K562 (cell line): ENCODE data around the gene PMEPA1. TPM values are rescaled to one million over a fixed set of nuclear protein-coding genes. Genes with fewer than 3 reads are reported as not detected.

ENCODE experiments used
- ATAC-seq: fragments of 200-7000 bp; cut with Tn5 transposase; 3 replicates; pipeline ENCODE4 v1.9.1; 2020; ENCODE audit warnings: moderate library complexity
- BruUV-seq: library from RNA; stranded (reverse); fragments of 400-500 nt; replicated peaks from 2 replicates; lab custom pipeline; 2021; lab: Mats Ljungman, UMichigan
- CTCF ChIA-PET: fragments of 300-600 bp; formaldehyde crosslinking; extraction: SDS; loops from one replicate; lab custom pipeline; 2021; ENCODE audit warnings: low intra/inter-chr PET ratio; lab: Yijun Ruan, JAX
- POLR2A ChIA-PET: fragments of 300-600, 350-650 bp; sonication (Branson Sonifier 250); formaldehyde crosslinking; extraction: SDS; loops from one replicate; lab custom pipeline; 2021; ENCODE audit warnings: antibody characterized with exemption, inconsistent platforms; lab: Yijun Ruan, JAX
- DNase-seq, 4 experiments: peaks; one replicate each; pipeline versions ENCODE4 v3.0.0 to v3.0.0-alpha.2; 2011 to 2018; ENCODE audit warnings: low spot score in 3 of 4, mixed read lengths in 3 of 4; ENCODE audit errors: extremely low read depth in 1 of 4
- FAIRE-seq: peaks from 2 replicates; lab custom pipeline; 2011; peaks lifted over from hg19 to GRCh38; lab: Jason Lieb, UNC
- H2AFZ ChIP-seq: 2 replicates; pipeline ENCODE4 v1.6.0; 2011; ENCODE audit warnings: low read depth, low read length, control low read depth, inconsistent platforms
- H3K27ac ChIP-seq: fragments of 200-600 bp; 3 replicates; pipeline ENCODE4 v1.8.0; 2011; ENCODE audit warnings: low read depth, mild to moderate bottlenecking, control low read depth, inconsistent platforms, low read length, moderate library complexity, mixed read lengths; ENCODE audit errors: extremely low read depth
- H3K27me3 ChIP-seq, 2 experiments: fragments of 300-600 bp in 1 of 2; 2 replicates in 1 of 2; 3 replicates in 1 of 2; pipeline versions ENCODE4 v1.6.0 to v1.8.0; 2011; ENCODE audit warnings: inconsistent platforms in 2 of 2, low read length in 2 of 2, mild to moderate bottlenecking in 1 of 2, mixed read lengths in 1 of 2, moderate library complexity in 1 of 2; ENCODE audit not compliant: control insufficient read depth in 2 of 2, insufficient read depth in 2 of 2
- H3K36me3 ChIP-seq: fragments of 300-600 bp; 3 replicates; pipeline ENCODE4 v1.8.0; 2011; ENCODE audit warnings: mild to moderate bottlenecking, low read length, inconsistent platforms; ENCODE audit not compliant: control insufficient read depth, insufficient read depth
- H3K4me1 ChIP-seq, 2 experiments: fragments of 200-600 bp in 1 of 2; replicated peaks in 1 of 2; 2 replicates in 1 of 2; 3 replicates in 1 of 2; pipeline versions ENCODE4 v1.5.1 to v1.8.0; 2011; ENCODE audit warnings: inconsistent platforms in 2 of 2, low read length in 2 of 2, mild to moderate bottlenecking in 1 of 2, mixed read lengths in 1 of 2, moderate library complexity in 1 of 2; ENCODE audit not compliant: control insufficient read depth in 2 of 2, insufficient read depth in 2 of 2
- H3K4me2 ChIP-seq: 2 replicates; pipeline ENCODE4 v1.6.1; 2011; ENCODE audit warnings: low read length, control low read depth, inconsistent platforms, mixed read lengths; ENCODE audit not compliant: insufficient read depth
- H3K4me3 ChIP-seq: fragments of 200-600 bp; sonication (generic), shearing (Covaris generic); 2 replicates; pipeline ENCODE4 v1.5.1; 2016; ENCODE audit warnings: control low read depth, inconsistent platforms
- H3K79me2 ChIP-seq: fragments of 200-600 bp; 3 replicates; pipeline ENCODE4 v1.8.0; 2011; ENCODE audit warnings: low read length, inconsistent platforms; ENCODE audit not compliant: control insufficient read depth, insufficient read depth
- H3K9ac ChIP-seq, 2 experiments: 2 replicates each; pipeline versions ENCODE4 v1.6.0 to v1.6.1; 2011; ENCODE audit warnings: low read depth in 2 of 2, low read length in 2 of 2, control low read depth in 1 of 2, inconsistent platforms in 1 of 2, mild to moderate bottlenecking in 1 of 2, mixed read lengths in 1 of 2; ENCODE audit not compliant: insufficient read depth in 1 of 2
- H3K9me1 ChIP-seq: one replicate; pipeline ENCODE4 v1.6.0; 2011; ENCODE audit warnings: inconsistent platforms, mild to moderate bottlenecking, low read length, moderate library complexity; ENCODE audit not compliant: control insufficient read depth, insufficient read depth
- H3K9me3 ChIP-seq: replicated peaks from 2 replicates; pipeline ENCODE4 v1.5.1; 2011; ENCODE audit warnings: low read depth, low read length, inconsistent platforms; ENCODE audit not compliant: control insufficient read depth, insufficient read depth
- H4K20me1 ChIP-seq: replicated peaks from 2 replicates; pipeline ENCODE4 v1.6.1; 2011; ENCODE audit warnings: low read length, inconsistent platforms, mixed read lengths; ENCODE audit not compliant: control insufficient read depth, insufficient read depth
- SNIP1 ChIP-seq: fragments of 450-650 bp; IDR thresholded peaks from 2 replicates; pipeline ENCODE4 v1.7.1; 2017; ENCODE audit warnings: low read depth, mild to moderate bottlenecking
- SP1 ChIP-seq: sonication (generic); formaldehyde crosslinking; IDR thresholded peaks from 2 replicates; pipeline ENCODE4 v1.8.1; 2022; ENCODE audit warnings: mild to moderate bottlenecking, missing genetic modification reagents
- TCFL5 ChIP-seq: fragments of 250-450 bp; sonication (Bioruptor Pico); conservative IDR thresholded peaks from 2 replicates; pipeline ENCODE4 v1.6.1; 2021; ENCODE audit warnings: mild to moderate bottlenecking, moderate library complexity, matching md5 sums
- THAP12 ChIP-seq: fragments of 250-450 bp; sonication (Bioruptor Pico); IDR thresholded peaks from 2 replicates; pipeline ENCODE4 v1.9.0; 2021; ENCODE audit warnings: mild to moderate bottlenecking, inconsistent platforms
- ZNF280B ChIP-seq: fragments of 250-450 bp; sonication (Bioruptor Pico); IDR thresholded peaks from 2 replicates; pipeline ENCODE4 v1.5.1; 2021; ENCODE audit warnings: mild to moderate bottlenecking
- ZNF324 ChIP-seq: fragments of 250-450 bp; sonication (Bioruptor Pico); IDR thresholded peaks from 2 replicates; pipeline ENCODE4 v1.4.0; 2020; ENCODE audit warnings: mild to moderate bottlenecking
- WGBS: fragments of 100-300 bp; shearing (Covaris generic); methylation state at CpG from one replicate; pipeline ENCODE4 v1.1.6; 2016; ENCODE audit warnings: low coverage, mixed read lengths; ENCODE audit not compliant: insufficient coverage; ENCODE audit errors: missing lambda C conversion rate; 5-methylcytosine and 5-hydroxymethylcytosine counted together
- in situ Hi-C: fragments of 300-500 bp; cut with MboI; formaldehyde crosslinking; loops from 4 replicates; pipeline ENCODE4 v1.15.0; 2018; ENCODE audit warnings: inconsistent platforms, mixed read lengths
- intact Hi-C: fragments of 100-400 bp; cut with micrococcal nuclease; formaldehyde crosslinking; loops from 2 replicates; pipeline ENCODE4 v1.14.2; 2022
- polyA plus RNA-seq, 8 experiments: library from polyadenylated mRNA; depleted of rRNA in 4 of 8; stranded (reverse) in 5 of 8; unstranded in 3 of 8; fragments of >200 nt; fragmentation: Nextera tagmentation in 2 of 8; fragmentation: Illumina TruSeq in 1 of 8; extraction: Ambion mirVana in 2 of 8; extraction: Trizol in 1 of 8; gene quantifications; 2 replicates each; pipeline versions ENCODE4 v1.2.1 to v1.2.3, GENCODE V29; 2011 to 2014; ENCODE audit warnings: inconsistent platforms in 1 of 8, missing spikeins in 1 of 8
- total RNA-seq, 7 experiments: library from RNA; depleted of rRNA in 6 of 7; stranded (reverse); fragments of >200 nt in 6 of 7; fragmentation: Illumina TruSeq in 2 of 7; extraction: Trizol in 2 of 7; gene quantifications; 2 replicates each; pipeline versions ENCODE4 v1.2.1 to v1.2.3, GENCODE V29; 2011 to 2021; ENCODE audit warnings: low replicate concordance in 1 of 7

The PMEPA1 gene
- total and polyA plus RNA-seq, 9 of the 15 experiments (the other 6 are each of a cell fraction or from before 2014, with no cell fraction given) = 0.16 TPM; not detected in 8

GRCh38 chr20:57753332-57754164 is 43.7 kb upstream of the PMEPA1 start:
- Histone ChIP-seq H3K4me3 (no peak overlapping the region), H4K20me1 (no peaks in the 10 kb centered on the region), H3K27me3 (peaks cover 5 to 6% of the 10 kb centered on the region in 2 experiments; a peak in 2 of 5 replicates), H3K9ac (no peak overlapping the region), H3K27ac (no peak overlapping the region), H3K79me2 (no peaks in the 10 kb centered on the region), H3K4me1 (peaks cover 0 to 6% of the 10 kb centered on the region in 2 experiments; a peak in 2 of 5 replicates), H2AFZ (no peak overlapping the region), H3K4me2 (no peak overlapping the region), H3K36me3 (no peaks in the 10 kb centered on the region), H3K9me3 (no peaks in the 10 kb centered on the region), H3K9me1 (no peaks in the 10 kb centered on the region)
- POLR2A ChIA-PET = no interaction called here
- no TSS peak for BruUV-seq
- in situ Hi-C loops (no loop called here), intact Hi-C loops (no loop called here)
- TF ChIP-seq THAP12 (no peak), ZNF324 (CRISPR knock-in tag) (no peak), TCFL5 (CRISPR knock-in tag) (no peak), ZNF280B (CRISPR knock-in tag) (no peak), SP1 (no peak), SNIP1 (no peak)
- ATAC-seq = no peak
- WGBS = 2% methylated on average over 14 of the region's 14 CpGs
- FAIRE-seq = no peak
- CTCF ChIA-PET = no interaction called here
- no peak for DNase-seq
